ENCODE data around the gene DDAH1.

DDAH1 gene

DNA sequence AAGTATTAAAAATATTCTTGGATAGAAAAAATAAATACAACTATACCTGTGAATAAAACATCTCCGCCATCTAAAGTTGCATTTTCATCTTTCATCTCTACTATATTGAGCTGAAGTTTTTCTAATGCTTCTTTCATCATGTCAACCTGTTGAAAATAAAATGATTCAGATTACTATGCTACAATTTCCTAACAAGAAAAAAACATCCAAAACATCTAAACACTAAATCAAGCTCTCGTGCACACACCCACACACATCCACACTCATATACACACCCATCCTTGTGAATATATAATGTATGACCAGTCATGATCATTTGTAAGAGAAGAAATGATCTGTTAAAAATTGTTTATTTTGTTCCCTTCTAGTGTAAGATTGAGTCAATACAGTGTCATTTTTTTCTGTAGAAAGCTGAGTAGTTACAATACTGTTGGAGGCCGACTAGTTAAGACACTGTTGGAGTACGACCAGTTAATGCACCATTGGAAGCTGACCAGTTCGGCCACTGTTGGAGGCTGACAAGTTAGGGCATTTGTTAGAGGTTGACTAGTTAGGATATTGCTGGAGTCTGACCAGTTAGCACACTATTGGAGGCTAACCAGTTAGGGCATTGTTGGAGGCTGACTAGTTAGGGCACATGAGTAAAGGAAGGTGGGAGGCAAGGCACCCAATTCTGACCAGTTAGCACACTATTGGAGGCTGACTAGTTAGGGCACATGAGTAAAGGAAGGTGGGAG lies 106.1 kb downstream of the DDAH1 start:
- Histone ChIP-seq H3K4me3 (ENCODE audit: low read length) (no peak overlapping the region), H3K27me3 (ENCODE audit: control insufficient read depth, low read length) (no peaks in the 10 kb centered on the region), H3K9me2 (replicated peaks; ENCODE audit: control insufficient read depth, low read length) (no peaks in the 10 kb centered on the region), H3K4me2 (ENCODE audit: low read length) (no peak overlapping the region), H4K20me1 (ENCODE audit: control insufficient read depth, insufficient read depth, low read depth, low read length) (no peaks in the 10 kb centered on the region), H3K4me1 (ENCODE audit: control insufficient read depth, low read length) (no peaks in the 10 kb centered on the region), H3F3A (ENCODE audit: control insufficient read depth, insufficient read depth) (no peaks in the 10 kb centered on the region), H3K79me2 (ENCODE audit: control insufficient read depth, low read length) (no peaks in the 10 kb centered on the region), H3K36me3 (ENCODE audit: control insufficient read depth, low read length) (no peaks in the 10 kb centered on the region), H3K27ac (ENCODE audit: low read depth, low read length) (no peak overlapping the region), H3K9me3 (ENCODE audit: control insufficient read depth, insufficient read depth, low read length) (no peaks in the 10 kb centered on the region)
- TF ChIP-seq EZH2phosphoT487 (IDR thresholded peaks at IDR 0.05; ENCODE audit: borderline replicate concordance, low read length): no peak
- TF ChIP-seq, protein P1, sequence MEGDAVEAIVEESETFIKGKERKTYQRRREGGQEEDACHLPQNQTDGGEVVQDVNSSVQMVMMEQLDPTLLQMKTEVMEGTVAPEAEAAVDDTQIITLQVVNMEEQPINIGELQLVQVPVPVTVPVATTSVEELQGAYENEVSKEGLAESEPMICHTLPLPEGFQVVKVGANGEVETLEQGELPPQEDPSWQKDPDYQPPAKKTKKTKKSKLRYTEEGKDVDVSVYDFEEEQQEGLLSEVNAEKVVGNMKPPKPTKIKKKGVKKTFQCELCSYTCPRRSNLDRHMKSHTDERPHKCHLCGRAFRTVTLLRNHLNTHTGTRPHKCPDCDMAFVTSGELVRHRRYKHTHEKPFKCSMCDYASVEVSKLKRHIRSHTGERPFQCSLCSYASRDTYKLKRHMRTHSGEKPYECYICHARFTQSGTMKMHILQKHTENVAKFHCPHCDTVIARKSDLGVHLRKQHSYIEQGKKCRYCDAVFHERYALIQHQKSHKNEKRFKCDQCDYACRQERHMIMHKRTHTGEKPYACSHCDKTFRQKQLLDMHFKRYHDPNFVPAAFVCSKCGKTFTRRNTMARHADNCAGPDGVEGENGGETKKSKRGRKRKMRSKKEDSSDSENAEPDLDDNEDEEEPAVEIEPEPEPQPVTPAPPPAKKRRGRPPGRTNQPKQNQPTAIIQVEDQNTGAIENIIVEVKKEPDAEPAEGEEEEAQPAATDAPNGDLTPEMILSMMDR (IDR thresholded peaks at IDR 0.05; ENCODE audit: low read depth, low read length, poor library complexity, severe bottlenecking): no peak

DNA sequence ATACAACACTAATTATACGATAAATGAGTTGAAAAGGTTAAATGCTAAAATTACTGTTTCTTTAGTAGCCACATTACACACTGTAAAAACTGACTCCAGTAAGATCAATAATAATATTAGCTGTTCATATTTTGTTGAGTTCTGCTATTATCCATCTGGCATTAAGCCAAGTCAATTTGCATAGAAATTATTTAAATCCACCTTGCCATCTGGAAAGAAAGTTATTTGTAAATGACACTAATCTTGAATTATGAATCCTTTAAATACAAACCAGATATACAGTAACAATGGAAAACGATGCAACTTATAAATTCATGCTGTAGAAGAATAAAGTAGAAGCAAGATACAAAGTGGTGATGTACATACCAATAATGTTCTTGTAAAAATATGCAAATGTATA lies 107.1 kb downstream of the DDAH1 start:
- Histone ChIP-seq H3K79me2 (ENCODE audit: control insufficient read depth, low read length) (no peaks in the 10 kb centered on the region), H3F3A (ENCODE audit: control insufficient read depth, insufficient read depth) (no peaks in the 10 kb centered on the region), H3K9me3 (ENCODE audit: control insufficient read depth, insufficient read depth, low read length) (no peaks in the 10 kb centered on the region), H3K36me3 (ENCODE audit: control insufficient read depth, low read length) (no peaks in the 10 kb centered on the region), H3K9me2 (replicated peaks; ENCODE audit: control insufficient read depth, low read length) (no peaks in the 10 kb centered on the region), H4K20me1 (ENCODE audit: control insufficient read depth, insufficient read depth, low read depth, low read length) (no peaks in the 10 kb centered on the region), H3K4me2 (ENCODE audit: low read length) (no peak overlapping the region), H3K4me1 (ENCODE audit: control insufficient read depth, low read length) (no peaks in the 10 kb centered on the region), H3K27me3 (ENCODE audit: control insufficient read depth, low read length) (no peaks in the 10 kb centered on the region), H3K4me3 (ENCODE audit: low read length) (no peak overlapping the region), H3K27ac (ENCODE audit: low read depth, low read length) (no peak overlapping the region)
- TF ChIP-seq EZH2phosphoT487 (IDR thresholded peaks at IDR 0.05; ENCODE audit: borderline replicate concordance, low read length): no peak
- TF ChIP-seq, protein P1 (IDR thresholded peaks at IDR 0.05; ENCODE audit: low read depth, low read length, poor library complexity, severe bottlenecking): no peak

DNA sequence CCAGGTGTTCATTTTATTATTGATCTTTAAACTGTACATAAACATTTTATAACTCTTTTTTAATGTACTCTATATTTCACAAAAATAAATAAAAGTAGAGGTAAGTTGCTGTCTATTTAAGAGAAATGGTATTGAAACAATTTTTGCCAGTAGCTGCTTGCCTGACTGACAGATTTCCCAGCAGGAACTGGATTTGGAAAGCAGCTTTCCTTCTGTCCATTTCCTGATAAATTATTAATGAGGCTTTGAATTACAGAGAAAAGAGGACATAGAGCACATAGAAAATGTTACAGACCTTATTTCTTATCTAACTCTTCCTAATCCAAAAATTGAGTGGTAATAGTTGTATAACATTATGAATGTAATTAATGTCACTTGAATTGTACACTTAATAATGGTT lies 108.8 kb downstream of the DDAH1 start:
- Histone ChIP-seq H3K27me3 (ENCODE audit: control insufficient read depth, low read length) (no peaks in the 10 kb centered on the region), H3K9me2 (replicated peaks; ENCODE audit: control insufficient read depth, low read length) (no peaks in the 10 kb centered on the region), H3K4me2 (ENCODE audit: low read length) (no peak overlapping the region), H3K9me3 (ENCODE audit: control insufficient read depth, insufficient read depth, low read length) (no peaks in the 10 kb centered on the region), H3F3A (ENCODE audit: control insufficient read depth, insufficient read depth) (no peaks in the 10 kb centered on the region), H3K27ac (ENCODE audit: low read depth, low read length) (no peak overlapping the region), H3K79me2 (ENCODE audit: control insufficient read depth, low read length) (no peaks in the 10 kb centered on the region), H4K20me1 (ENCODE audit: control insufficient read depth, insufficient read depth, low read depth, low read length) (no peaks in the 10 kb centered on the region), H3K36me3 (ENCODE audit: control insufficient read depth, low read length) (no peaks in the 10 kb centered on the region), H3K4me1 (ENCODE audit: control insufficient read depth, low read length) (no peaks in the 10 kb centered on the region), H3K4me3 (ENCODE audit: low read length) (no peak overlapping the region)
- no peak for TF ChIP-seq EZH2phosphoT487 (IDR thresholded peaks at IDR 0.05; ENCODE audit: borderline replicate concordance, low read length)
- TF ChIP-seq, protein P1 (IDR thresholded peaks at IDR 0.05; ENCODE audit: low read depth, low read length, poor library complexity, severe bottlenecking): no peak
